M059J (cell line): ENCODE data around the gene NDUFA3. TPM values are rescaled to one million over a fixed set of nuclear protein-coding genes. Genes with fewer than 3 reads are reported as not detected.

Experiments used
- DNase-seq: peaks from one replicate; pipeline ENCODE4 v3.0.0-alpha.2; 2012; ENCODE audit warnings: low read depth
- total RNA-seq: library from RNA; depleted of rRNA; stranded (reverse); fragments of >200 nt; shearing (Covaris generic); gene quantifications from 2 replicates; pipeline ENCODE4 v1.2.3, GENCODE V29; 2014

The NDUFA3 gene
- total RNA-seq, 1 experiment from 2014 or later = 38.5 TPM

GRCh38 chr19:54137699-54138488 is 35.2 kb downstream of the NDUFA3 start, which contains the start of gene CNOT3:
CNOT3 (plus strand) TSS chr19:54137762; CDS start chr19:54142979, 5,217 bp downstream.
- DNase-seq = no peak

- no peak for DNase-seq
Measured at GRCh38 chr19:54138489-54139256, 36.0 kb downstream of the NDUFA3 start.

- DNase-seq = no peak
Measured at GRCh38 chr19:54141356-54141755, 38.7 kb downstream of the NDUFA3 start.

GRCh38 chr19:54142166-54142780 is 39.6 kb downstream of the NDUFA3 start:
- DNase-seq = no peak

- DNase-seq = no peak
Measured at GRCh38 chr19:54145541-54146158, 43.0 kb downstream of the NDUFA3 start.

GRCh38 chr19:54147676-54148075 is 45.0 kb downstream of the NDUFA3 start:
- no peak for DNase-seq

- no peak for DNase-seq
Measured at GRCh38 chr19:54148158-54148557, 45.5 kb downstream of the NDUFA3 start.

- no peak for DNase-seq
Measured at GRCh38 chr19:54149021-54149812, 46.6 kb downstream of the NDUFA3 start.

- no peak for DNase-seq
Measured at GRCh38 chr19:54151362-54152035, 48.8 kb downstream of the NDUFA3 start.

GRCh38 chr19:54152267-54152666 is 49.6 kb downstream of the NDUFA3 start:
- no peak for DNase-seq

GRCh38 chr19:54152878-54153524 is 50.3 kb downstream of the NDUFA3 start:
- DNase-seq = no peak

- DNase-seq = no peak
Measured at GRCh38 chr19:54153731-54154326, 51.2 kb downstream of the NDUFA3 start.

GRCh38 chr19:54154603-54155345 is 52.1 kb downstream of the NDUFA3 start:
- DNase-seq = peak; percentile 87

GRCh38 chr19:54155694-54156093 is 53.0 kb downstream of the NDUFA3 start:
- DNase-seq = no peak

- DNase-seq = no peak
Measured at GRCh38 chr19:54156490-54156889, 53.8 kb downstream of the NDUFA3 start.

- DNase-seq = no peak
Measured at GRCh38 chr19:54156953-54157352, 54.3 kb downstream of the NDUFA3 start.
